Measurements from ENCODE around the gene NADSYN1.

GRCh38 chr11:71477641-71478527, 24.9 kb downstream of the NADSYN1 start:
- TF ChIP-seq ZNF121 (CRISPR knock-in tag; IDR thresholded peaks at IDR 0.05) (no peak), PRDM4 (CRISPR knock-in tag; IDR thresholded peaks at IDR 0.05; ENCODE audit: borderline replicate concordance) (no peak), ARID2 (CRISPR knock-in tag; IDR thresholded peaks at IDR 0.05; ENCODE audit: borderline replicate concordance) (no peak), HNF1B (CRISPR knock-in tag; IDR thresholded peaks at IDR 0.05) (no peak), ZNF232 (CRISPR knock-in tag; IDR thresholded peaks at IDR 0.05; ENCODE audit: borderline replicate concordance) (no peak), RORA (CRISPR knock-in tag; IDR thresholded peaks at IDR 0.05) (no peak), MXI1 (IDR thresholded peaks at IDR 0.05; ENCODE audit: borderline replicate concordance, low read depth, low read length) (no peak)
